Chondrocyte (in vitro differentiated cells): ENCODE data around the gene CLEC16A. TPM values are rescaled to one million over a fixed set of nuclear protein-coding genes. Genes with fewer than 3 reads are reported as not detected.

Source experiments
- DNase-seq: peaks from one replicate; pipeline ENCODE4 v3.0.0; 2021; ENCODE audit warnings: mixed read lengths, low spot score
- H3K27ac Mint-ChIP-seq: one replicate; pipeline ENCODE4 v1.8.0; 2021; ENCODE audit warnings: mild to moderate bottlenecking, moderate library complexity, mixed read lengths; ENCODE audit not compliant: unreplicated experiment
- H3K27me3 Mint-ChIP-seq: 2 replicates; pipeline ENCODE4 v1.8.0; 2021; ENCODE audit warnings: low read depth, mixed read lengths
- H3K36me3 Mint-ChIP-seq: 2 replicates; pipeline ENCODE4 v1.8.0; 2021; ENCODE audit warnings: low read depth, mixed read lengths
- H3K4me1 Mint-ChIP-seq: 2 replicates; pipeline ENCODE4 v1.8.0; 2021; ENCODE audit warnings: low read depth, mild to moderate bottlenecking, mixed read lengths
- H3K4me3 Mint-ChIP-seq: one replicate; pipeline ENCODE4 v1.8.0; 2021; ENCODE audit warnings: mild to moderate bottlenecking, moderate library complexity, mixed read lengths; ENCODE audit not compliant: unreplicated experiment
- H3K9me3 Mint-ChIP-seq: 2 replicates; pipeline ENCODE4 v1.8.0; 2021; ENCODE audit warnings: low read depth, mixed read lengths
- CTCF ChIP-seq: fragments of 200-600 bp; sonication (generic); IDR thresholded peaks from 2 replicates; pipeline ENCODE4 v1.5.0; 2021; ENCODE audit warnings: antibody characterized with exemption, mild to moderate bottlenecking, moderate library complexity
- total RNA-seq: library from RNA; stranded (reverse); gene quantifications from 3 replicates; pipeline ENCODE4 v1.2.1, GENCODE V29; 2021

CLEC16A gene
- total RNA-seq, 1 donor from 2014 or later, result 17.9 TPM

GRCh38 chr16:11112723-11113348, 168.5 kb downstream of the CLEC16A start:
- Mint-ChIP-seq H3K4me3 (no peak overlapping the region), H3K4me1 (peaks cover 28% of the 10 kb centered on the region), H3K27me3 (no peaks in the 10 kb centered on the region), H3K27ac (peak overlapping the region; percentile 41), H3K9me3 (peaks cover 8% of the 10 kb centered on the region), H3K36me3 (peaks cover 12% of the 10 kb centered on the region)
- no peak for TF ChIP-seq CTCF
- DNase-seq, result no peak

- TF ChIP-seq CTCF, result no peak
- peak overlapping the region; percentile 19 for H3K27ac Mint-ChIP-seq
Observed at GRCh38 chr16:11114366-11115164, 170.2 kb downstream of the CLEC16A start.

GRCh38 chr16:11117576-11118211, 173.3 kb downstream of the CLEC16A start:
- DNase-seq, result no peak
- Mint-ChIP-seq H3K27me3 (no peaks in the 10 kb centered on the region), H3K36me3 (peaks cover 19% of the 10 kb centered on the region), H3K9me3 (peaks cover 6% of the 10 kb centered on the region), H3K27ac (no peak overlapping the region), H3K4me1 (peaks cover 38% of the 10 kb centered on the region), H3K4me3 (no peak overlapping the region)
- no peak for TF ChIP-seq CTCF

More at GRCh38 chr16:11114366-11115164, 170.2 kb downstream of the CLEC16A start:
- no peak overlapping the region for H3K4me3 Mint-ChIP-seq
- H3K36me3 Mint-ChIP-seq, result peaks cover 13% of the 10 kb centered on the region
- peaks cover 15% of the 10 kb centered on the region for H3K9me3 Mint-ChIP-seq
- peaks cover 36% of the 10 kb centered on the region for H3K4me1 Mint-ChIP-seq
- no peak for DNase-seq
- H3K27me3 Mint-ChIP-seq, result no peaks in the 10 kb centered on the region

- peaks cover 37% of the 10 kb centered on the region for H3K4me1 Mint-ChIP-seq
- TF ChIP-seq CTCF, result no peak
Observed at GRCh38 chr16:11118479-11118878, 174.1 kb downstream of the CLEC16A start.

GRCh38 chr16:11121083-11121608, 176.8 kb downstream of the CLEC16A start:
- no peak for TF ChIP-seq CTCF
- no peak for DNase-seq
- H3K4me3 Mint-ChIP-seq, result no peak overlapping the region
- no peak overlapping the region for H3K27ac Mint-ChIP-seq
- H3K4me1 Mint-ChIP-seq, result peaks cover 25% of the 10 kb centered on the region
- H3K27me3 Mint-ChIP-seq, result no peaks in the 10 kb centered on the region
- H3K36me3 Mint-ChIP-seq, result peaks cover 34% of the 10 kb centered on the region
- peaks cover 6% of the 10 kb centered on the region for H3K9me3 Mint-ChIP-seq

More at GRCh38 chr16:11118479-11118878, 174.1 kb downstream of the CLEC16A start:
- no peak for DNase-seq
- Mint-ChIP-seq H3K27ac (peak overlapping the region; percentile 19), H3K4me3 (no peak overlapping the region), H3K36me3 (peaks cover 20% of the 10 kb centered on the region), H3K27me3 (no peaks in the 10 kb centered on the region), H3K9me3 (peaks cover 6% of the 10 kb centered on the region)
